T-helper 2 cell treated with Interferon-gamma antibody and Interleukin-4, amounts not matched to agents 100 ng/mL and 5 ng/mL, for 36 hours (primary cell): ENCODE data around the gene SLC44A4. TPM values are rescaled to one million over a fixed set of nuclear protein-coding genes. Genes with fewer than 3 reads are reported as not detected.
"Not testable (repeated sequence)": the region's sequence is repeated elsewhere in the genome, so short reads cannot be mapped to it uniquely, and the experiment has no call there.

Experiments
- intact Hi-C: fragments of 100-400 bp; cut with micrococcal nuclease; formaldehyde crosslinking; loops from one replicate; pipeline ENCODE4 v1.15.1; 2023
- total RNA-seq: library from RNA; stranded (reverse); gene quantifications from 2 replicates; pipeline ENCODE4 v1.2.3, GENCODE V29; 2022

The SLC44A4 gene
- total RNA-seq, 1 donor from 2014 or later = not detected

- intact Hi-C loops = loop anchor here (1.0 to 10.0 kb wide), 6 partner anchors 28 to 340 kb away; partner anchors contain the start of genes ABHD16A, BAG6, MICB and NEU1
Observed at GRCh38 chr6:31834367-31835250, 44.2 kb downstream of the SLC44A4 start.

GRCh38 chr6:31831350-31832215 is 47.2 kb downstream of the SLC44A4 start:
- intact Hi-C loops = loop anchor here (2.0 to 10.0 kb wide), 3 partner anchors 103 to 337 kb away; partner anchors contain the start of genes DDAH2, LY6G5C and MICB

- intact Hi-C loops = loop anchor here (2.0 to 10.0 kb wide), 3 partner anchors 102 to 336 kb away; partner anchors contain the start of genes DDAH2, LY6G5C and MICB
Observed at GRCh38 chr6:31830886-31831335, 47.9 kb downstream of the SLC44A4 start.

- intact Hi-C loops = loop anchor here (2.0 to 10.0 kb wide), 3 partner anchors 101 to 335 kb away; partner anchors contain the start of genes DDAH2, LY6G5C and MICB
Observed at GRCh38 chr6:31829633-31830283, 49.0 kb downstream of the SLC44A4 start.

- intact Hi-C loops = loop anchor here (1.0 to 2.0 kb wide), 6 partner anchors 21 to 281 kb away; partner anchors contain the start of genes ATP6V1G2, BAG6, LSM2 and NFKBIL1
Observed at GRCh38 chr6:31827286-31828079, 51.3 kb downstream of the SLC44A4 start, which contains the start of gene HSPA1B. Gene HSPA1B (plus strand): TSS chr6:31827738. CDS start chr6:31827951, 213 bp downstream.

DNA sequence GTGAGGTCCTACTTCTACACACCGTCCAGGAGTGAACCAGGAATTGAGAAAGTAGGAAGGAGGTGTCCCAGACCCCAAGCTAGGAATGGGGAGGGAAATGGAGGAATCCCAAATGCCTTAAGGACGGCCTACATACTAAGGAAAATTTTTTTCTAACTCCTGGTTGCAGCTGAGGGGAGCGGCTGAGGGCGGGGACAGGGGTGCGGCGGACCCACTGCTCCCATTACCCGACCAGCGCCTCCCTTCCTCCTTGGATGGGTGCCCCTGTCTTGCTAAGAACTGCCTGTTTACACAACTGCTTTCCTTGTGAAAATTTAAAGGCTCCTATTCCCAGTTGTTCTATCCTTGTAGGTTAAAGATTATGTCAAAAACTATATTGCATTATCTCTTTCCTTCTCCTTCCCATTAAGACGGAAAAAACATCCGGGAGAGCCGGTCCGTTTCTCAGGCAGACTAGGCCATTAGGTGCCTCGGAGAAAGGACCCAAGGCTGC is 52.0 kb downstream of the SLC44A4 start:
- intact Hi-C loops = loop anchor here (1.0 to 2.0 kb wide), 6 partner anchors 21 to 280 kb away; partner anchors contain the start of genes ATP6V1G2, BAG6, LSM2 and NFKBIL1

DNA sequence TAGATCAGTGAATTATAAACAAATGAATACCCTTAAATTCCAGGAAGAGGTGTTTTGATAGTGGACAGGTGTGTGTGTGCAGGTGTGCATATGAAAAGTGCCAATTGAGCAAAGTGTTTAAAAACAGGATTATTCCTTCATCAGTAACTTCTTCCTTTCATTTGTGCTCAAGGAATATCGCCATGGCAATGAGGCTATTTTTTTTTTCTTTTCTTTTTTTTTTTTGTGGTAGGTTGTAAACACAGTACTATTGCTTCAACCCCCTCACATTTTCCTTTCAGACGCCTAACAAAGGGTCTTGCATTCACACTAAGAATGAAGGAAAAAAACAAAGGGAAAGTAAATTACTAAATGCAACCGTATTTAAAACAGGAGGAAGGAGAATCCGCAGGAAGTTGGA is 53.2 kb downstream of the SLC44A4 start:
- intact Hi-C loops = no loop called here

GRCh38 chr6:31823592-31824196 is 55.1 kb downstream of the SLC44A4 start:
- intact Hi-C loops = not testable (repeated sequence)

GRCh38 chr6:31822036-31822821 is 56.6 kb downstream of the SLC44A4 start:
- intact Hi-C loops = no loop called here

- intact Hi-C loops = no loop called here
Observed at GRCh38 chr6:31821301-31822035, 57.3 kb downstream of the SLC44A4 start.

- intact Hi-C loops = not testable (repeated sequence)
Observed at GRCh38 chr6:31820399-31820798, 58.4 kb downstream of the SLC44A4 start.

DNA sequence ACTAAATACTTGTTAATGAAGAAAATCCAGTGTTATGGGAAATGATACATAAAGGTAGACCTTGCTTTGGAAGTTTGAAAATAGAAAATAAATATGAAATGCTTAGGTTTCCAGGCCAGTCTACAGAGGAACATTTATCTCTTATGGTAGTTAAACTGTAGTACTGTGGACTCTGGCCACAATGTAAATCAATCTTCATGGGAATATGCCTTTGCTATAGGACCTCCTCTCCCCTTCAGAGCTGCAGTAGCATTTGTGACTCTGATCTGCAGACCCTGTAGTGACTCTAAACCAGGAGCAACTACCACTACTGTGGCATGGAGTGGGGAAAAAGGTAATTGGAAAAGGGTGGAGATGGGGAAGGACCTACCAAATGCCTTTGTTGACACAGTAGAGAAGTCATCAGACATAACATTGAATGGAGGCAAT is 58.9 kb downstream of the SLC44A4 start:
- intact Hi-C loops = no loop called here

DNA sequence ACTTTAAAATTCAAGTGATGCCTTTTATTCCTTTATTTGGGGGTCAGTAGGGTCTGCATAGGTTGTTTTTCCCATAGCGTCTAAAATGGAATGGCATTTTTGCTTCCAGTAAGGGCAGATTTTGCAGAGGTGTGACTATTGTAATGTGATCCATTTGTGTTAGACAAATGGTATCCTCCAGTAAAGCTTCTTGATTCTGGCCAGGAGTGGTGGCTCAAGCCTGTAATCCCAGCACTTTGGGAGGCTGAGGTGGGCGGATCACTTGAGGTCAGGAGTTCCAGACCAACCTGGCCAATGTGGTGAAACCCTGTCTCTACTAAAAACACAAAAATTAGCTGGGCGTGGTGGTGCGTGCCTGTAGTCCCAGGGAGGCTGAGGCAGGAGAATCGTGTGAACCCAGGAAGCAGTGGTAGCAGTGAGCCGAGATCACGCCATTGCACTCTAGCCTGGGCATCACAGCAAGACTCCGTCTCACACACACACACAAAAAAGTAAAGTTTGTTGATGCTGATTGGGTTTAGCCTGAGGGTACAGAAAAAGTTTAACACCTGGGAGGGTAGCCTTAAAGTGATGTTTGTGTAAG is 60.8 kb downstream of the SLC44A4 start:
- intact Hi-C loops = not testable (repeated sequence)

DNA sequence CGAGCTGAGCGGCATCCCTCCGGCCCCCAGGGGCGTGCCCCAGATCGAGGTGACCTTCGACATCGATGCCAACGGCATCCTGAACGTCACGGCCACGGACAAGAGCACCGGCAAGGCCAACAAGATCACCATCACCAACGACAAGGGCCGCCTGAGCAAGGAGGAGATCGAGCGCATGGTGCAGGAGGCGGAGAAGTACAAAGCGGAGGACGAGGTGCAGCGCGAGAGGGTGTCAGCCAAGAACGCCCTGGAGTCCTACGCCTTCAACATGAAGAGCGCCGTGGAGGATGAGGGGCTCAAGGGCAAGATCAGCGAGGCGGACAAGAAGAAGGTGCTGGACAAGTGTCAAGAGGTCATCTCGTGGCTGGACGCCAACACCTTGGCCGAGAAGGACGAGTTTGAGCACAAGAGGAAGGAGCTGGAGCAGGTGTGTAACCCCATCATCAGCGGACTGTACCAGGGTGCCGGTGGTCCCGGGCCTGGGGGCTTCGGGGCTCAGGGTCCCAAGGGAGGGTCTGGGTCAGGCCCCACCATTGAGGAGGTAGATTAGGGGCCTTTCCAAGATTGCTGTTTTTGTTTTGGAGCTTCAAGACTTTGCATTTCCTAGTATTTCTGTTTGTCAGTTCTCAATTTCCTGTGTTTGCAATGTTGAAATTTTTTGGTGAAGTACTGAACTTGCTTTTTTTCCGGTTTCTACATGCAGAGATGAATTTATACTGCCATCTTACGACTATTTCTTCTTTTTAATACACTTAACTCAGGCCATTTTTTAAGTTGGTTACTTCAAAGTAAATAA is 61.5 kb downstream of the SLC44A4 start:
- intact Hi-C loops = not testable (repeated sequence)

GRCh38 chr6:31815025-31815838 is 63.6 kb downstream of the SLC44A4 start, which contains the start of the genes HSPA1A and HSPA1L:
Gene HSPA1A (plus strand): TSS chr6:31815543. CDS start chr6:31815757, 214 bp downstream.
Gene HSPA1L (minus strand): TSS chr6:31815283. CDS start chr6:31811972, 3,311 bp downstream.
- intact Hi-C loops = loop anchor here (2.0 kb wide), 1 partner anchor 76 kb away; no protein-coding TSS in a partner anchor
